Tibial nerve (tissue), 4 donors: ENCODE measurements around the gene PACSIN3.

ENCODE experiments used
- CTCF ChIP-seq, 5 experiments: fragments of 200-600 bp in 3 of 5; fragments of 450-650 bp in 2 of 5; sonication (generic) in 3 of 5; IDR thresholded peaks; one replicate each; pipeline ENCODE4 v1.5.1; 2016 to 2019; ENCODE audit warnings: antibody characterized with exemption in 5 of 5, mild to moderate bottlenecking in 3 of 5, moderate library complexity in 2 of 5
- EP300 ChIP-seq, 2 donors: sonication (generic); formaldehyde crosslinking; IDR thresholded peaks; one replicate each; pipeline ENCODE4 v1.6.1; 2017; ENCODE audit warnings: antibody characterized with exemption in 2 of 2, mild to moderate bottlenecking in 1 of 2
- POLR2A ChIP-seq, 2 donors: fragments of 450-650 bp; IDR thresholded peaks; one replicate each; pipeline ENCODE4 v1.6.1; 2017; ENCODE audit warnings: antibody characterized with exemption in 2 of 2, mild to moderate bottlenecking in 2 of 2, moderate library complexity in 2 of 2

GRCh38 chr11:47143322-47143721 is 42.9 kb downstream of the PACSIN3 start:
- TF ChIP-seq CTCF (IDR thresholded peaks at IDR 0.05) = no peak
- no peak for TF ChIP-seq POLR2A (IDR thresholded peaks at IDR 0.05)
- TF ChIP-seq EP300 (IDR thresholded peaks at IDR 0.05) = no peak
